ENCODE measurements around the gene OR4C15.

The OR4C15 gene

GRCh38 chr11:55554169-55554568, at the start of gene OR4C15:
Gene OR4C15 (plus strand): TSS chr11:55554469. CDS start chr11:55554469, 0 bp downstream.
- no peak for DNase-seq

- no peak for DNase-seq
Observed at GRCh38 chr11:55571828-55572227, 17.6 kb downstream of the OR4C15 start, which contains the start of gene OR4C16. Gene OR4C16 (plus strand): TSS chr11:55572128. CDS start chr11:55572128, 0 bp downstream.

DNA sequence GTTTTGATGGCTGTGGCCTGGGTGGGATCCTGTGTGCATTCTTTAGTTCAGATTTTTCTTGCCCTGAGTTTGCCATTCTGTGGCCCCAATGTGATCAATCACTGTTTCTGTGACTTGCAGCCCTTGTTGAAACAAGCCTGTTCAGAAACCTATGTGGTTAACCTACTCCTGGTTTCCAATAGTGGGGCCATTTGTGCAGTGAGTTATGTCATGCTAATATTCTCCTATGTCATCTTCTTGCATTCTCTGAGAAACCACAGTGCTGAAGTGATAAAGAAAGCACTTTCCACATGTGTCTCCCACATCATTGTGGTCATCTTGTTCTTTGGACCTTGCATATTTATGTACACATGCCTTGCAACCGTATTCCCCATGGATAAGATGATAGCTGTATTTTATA, 18.3 kb downstream of the OR4C15 start:
- DNase-seq: no peak

All from NCI-H1092 (cell line).